SK-N-SH (cell line): Measurements from ENCODE around the gene AGXT.

Experiments used
- CTCF ChIP-seq: fragments of 200-600 bp; sonication (generic); IDR thresholded peaks from 2 replicates; pipeline ENCODE4 v1.6.1; 2017; ENCODE audit warnings: antibody characterized with exemption, mild to moderate bottlenecking, moderate library complexity
- EZH2phosphoT487 ChIP-seq: fragments of 200-600 bp; sonication (generic); IDR thresholded peaks from 2 replicates; pipeline ENCODE4 v1.6.1; 2017; ENCODE audit warnings: low read depth, mixed run types, mild to moderate bottlenecking, antibody characterized with exemption, moderate library complexity, borderline replicate concordance
- JUND ChIP-seq: IDR thresholded peaks from 2 replicates; pipeline ENCODE4 v1.4.0; 2012
- MAX ChIP-seq: IDR thresholded peaks from 2 replicates; pipeline ENCODE4 v1.4.0; 2012; ENCODE audit warnings: low read depth
- NRF1 ChIP-seq: IDR thresholded peaks from 2 replicates; pipeline ENCODE4 v1.6.1; 2012; ENCODE audit warnings: low read depth, mild to moderate bottlenecking, low read length
- PBX3 ChIP-seq: IDR thresholded peaks from 2 replicates; pipeline ENCODE4; 2012
- RFX5 ChIP-seq: IDR thresholded peaks from 2 replicates; pipeline ENCODE4 v1.6.1; 2012; ENCODE audit warnings: mild to moderate bottlenecking, improper control_type of control experiment, low read length
- YY1 ChIP-seq: IDR thresholded peaks from 2 replicates; pipeline ENCODE4 v1.4.0; 2012; ENCODE audit warnings: low read depth, mild to moderate bottlenecking
- ZBTB33 ChIP-seq: IDR thresholded peaks from 2 replicates; pipeline ENCODE4 v1.4.0; 2012; ENCODE audit warnings: low read depth, borderline replicate concordance
- TF ChIP-seq, protein P1 (sequence below): IDR thresholded peaks from 2 replicates; pipeline ENCODE4 v1.6.1; 2012; ENCODE audit warnings: mild to moderate bottlenecking, low read depth, low read length, moderate library complexity

- TF ChIP-seq EZH2phosphoT487 (no peak), CTCF (no peak), YY1 (no peak), JUND (no peak), NRF1 (no peak), PBX3 (no peak), ZBTB33 (no peak), MAX (no peak), RFX5 (no peak)
- TF ChIP-seq, protein P1, sequence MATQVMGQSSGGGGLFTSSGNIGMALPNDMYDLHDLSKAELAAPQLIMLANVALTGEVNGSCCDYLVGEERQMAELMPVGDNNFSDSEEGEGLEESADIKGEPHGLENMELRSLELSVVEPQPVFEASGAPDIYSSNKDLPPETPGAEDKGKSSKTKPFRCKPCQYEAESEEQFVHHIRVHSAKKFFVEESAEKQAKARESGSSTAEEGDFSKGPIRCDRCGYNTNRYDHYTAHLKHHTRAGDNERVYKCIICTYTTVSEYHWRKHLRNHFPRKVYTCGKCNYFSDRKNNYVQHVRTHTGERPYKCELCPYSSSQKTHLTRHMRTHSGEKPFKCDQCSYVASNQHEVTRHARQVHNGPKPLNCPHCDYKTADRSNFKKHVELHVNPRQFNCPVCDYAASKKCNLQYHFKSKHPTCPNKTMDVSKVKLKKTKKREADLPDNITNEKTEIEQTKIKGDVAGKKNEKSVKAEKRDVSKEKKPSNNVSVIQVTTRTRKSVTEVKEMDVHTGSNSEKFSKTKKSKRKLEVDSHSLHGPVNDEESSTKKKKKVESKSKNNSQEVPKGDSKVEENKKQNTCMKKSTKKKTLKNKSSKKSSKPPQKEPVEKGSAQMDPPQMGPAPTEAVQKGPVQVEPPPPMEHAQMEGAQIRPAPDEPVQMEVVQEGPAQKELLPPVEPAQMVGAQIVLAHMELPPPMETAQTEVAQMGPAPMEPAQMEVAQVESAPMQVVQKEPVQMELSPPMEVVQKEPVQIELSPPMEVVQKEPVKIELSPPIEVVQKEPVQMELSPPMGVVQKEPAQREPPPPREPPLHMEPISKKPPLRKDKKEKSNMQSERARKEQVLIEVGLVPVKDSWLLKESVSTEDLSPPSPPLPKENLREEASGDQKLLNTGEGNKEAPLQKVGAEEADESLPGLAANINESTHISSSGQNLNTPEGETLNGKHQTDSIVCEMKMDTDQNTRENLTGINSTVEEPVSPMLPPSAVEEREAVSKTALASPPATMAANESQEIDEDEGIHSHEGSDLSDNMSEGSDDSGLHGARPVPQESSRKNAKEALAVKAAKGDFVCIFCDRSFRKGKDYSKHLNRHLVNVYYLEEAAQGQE: no peak
Observed at GRCh38 chr2:240873098-240873788, 4.6 kb downstream of the AGXT start.
